ENCODE measurements around the gene ITM2C. TPM values are rescaled to one million over a fixed set of nuclear protein-coding genes. Genes with fewer than 3 reads are reported as not detected.

ITM2C gene
- total and polyA plus RNA-seq, 2 of the 8 experiments (the other 6 are each of a cell fraction or from before 2014, with no cell fraction given) = 362 to 742 TPM

- TF ChIP-seq, protein P1, sequence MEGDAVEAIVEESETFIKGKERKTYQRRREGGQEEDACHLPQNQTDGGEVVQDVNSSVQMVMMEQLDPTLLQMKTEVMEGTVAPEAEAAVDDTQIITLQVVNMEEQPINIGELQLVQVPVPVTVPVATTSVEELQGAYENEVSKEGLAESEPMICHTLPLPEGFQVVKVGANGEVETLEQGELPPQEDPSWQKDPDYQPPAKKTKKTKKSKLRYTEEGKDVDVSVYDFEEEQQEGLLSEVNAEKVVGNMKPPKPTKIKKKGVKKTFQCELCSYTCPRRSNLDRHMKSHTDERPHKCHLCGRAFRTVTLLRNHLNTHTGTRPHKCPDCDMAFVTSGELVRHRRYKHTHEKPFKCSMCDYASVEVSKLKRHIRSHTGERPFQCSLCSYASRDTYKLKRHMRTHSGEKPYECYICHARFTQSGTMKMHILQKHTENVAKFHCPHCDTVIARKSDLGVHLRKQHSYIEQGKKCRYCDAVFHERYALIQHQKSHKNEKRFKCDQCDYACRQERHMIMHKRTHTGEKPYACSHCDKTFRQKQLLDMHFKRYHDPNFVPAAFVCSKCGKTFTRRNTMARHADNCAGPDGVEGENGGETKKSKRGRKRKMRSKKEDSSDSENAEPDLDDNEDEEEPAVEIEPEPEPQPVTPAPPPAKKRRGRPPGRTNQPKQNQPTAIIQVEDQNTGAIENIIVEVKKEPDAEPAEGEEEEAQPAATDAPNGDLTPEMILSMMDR (IDR thresholded peaks at IDR 0.05; ENCODE audit: control extremely low read depth in 1 of 3, insufficient read depth in 1 of 3, low read depth in 1 of 3, low read length in 3 of 3) = no peak
Observed at GRCh38 chr2:230861552-230862255, 3.0 kb upstream of the ITM2C start (continued).
